Measurements from ENCODE around the gene DPH6.

GRCh38 chr15:35487417-35487816 is 58.5 kb downstream of the DPH6 start:
- TF ChIP-seq CREB1 (CRISPR knock-in tag; IDR thresholded peaks at IDR 0.05) (no peak), ZNF232 (CRISPR knock-in tag; IDR thresholded peaks at IDR 0.05) (no peak), NR3C1 (CRISPR knock-in tag; conservative IDR thresholded peaks at IDR 0.05; ENCODE audit: low read depth) (no peak), ESRRA (CRISPR knock-in tag; IDR thresholded peaks at IDR 0.05; ENCODE audit: borderline replicate concordance) (no peak), TEAD4 (CRISPR knock-in tag; IDR thresholded peaks at IDR 0.05) (no peak), SMAD3 (CRISPR knock-in tag; IDR thresholded peaks at IDR 0.05; ENCODE audit: borderline replicate concordance) (no peak), FOXP1 (CRISPR knock-in tag; IDR thresholded peaks at IDR 0.05; ENCODE audit: borderline replicate concordance) (no peak)
- TF ChIP-seq, protein P1, sequence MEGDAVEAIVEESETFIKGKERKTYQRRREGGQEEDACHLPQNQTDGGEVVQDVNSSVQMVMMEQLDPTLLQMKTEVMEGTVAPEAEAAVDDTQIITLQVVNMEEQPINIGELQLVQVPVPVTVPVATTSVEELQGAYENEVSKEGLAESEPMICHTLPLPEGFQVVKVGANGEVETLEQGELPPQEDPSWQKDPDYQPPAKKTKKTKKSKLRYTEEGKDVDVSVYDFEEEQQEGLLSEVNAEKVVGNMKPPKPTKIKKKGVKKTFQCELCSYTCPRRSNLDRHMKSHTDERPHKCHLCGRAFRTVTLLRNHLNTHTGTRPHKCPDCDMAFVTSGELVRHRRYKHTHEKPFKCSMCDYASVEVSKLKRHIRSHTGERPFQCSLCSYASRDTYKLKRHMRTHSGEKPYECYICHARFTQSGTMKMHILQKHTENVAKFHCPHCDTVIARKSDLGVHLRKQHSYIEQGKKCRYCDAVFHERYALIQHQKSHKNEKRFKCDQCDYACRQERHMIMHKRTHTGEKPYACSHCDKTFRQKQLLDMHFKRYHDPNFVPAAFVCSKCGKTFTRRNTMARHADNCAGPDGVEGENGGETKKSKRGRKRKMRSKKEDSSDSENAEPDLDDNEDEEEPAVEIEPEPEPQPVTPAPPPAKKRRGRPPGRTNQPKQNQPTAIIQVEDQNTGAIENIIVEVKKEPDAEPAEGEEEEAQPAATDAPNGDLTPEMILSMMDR (IDR thresholded peaks at IDR 0.05), result no peak
- TF ChIP-seq, protein P2, sequence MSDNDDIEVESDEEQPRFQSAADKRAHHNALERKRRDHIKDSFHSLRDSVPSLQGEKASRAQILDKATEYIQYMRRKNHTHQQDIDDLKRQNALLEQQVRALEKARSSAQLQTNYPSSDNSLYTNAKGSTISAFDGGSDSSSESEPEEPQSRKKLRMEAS (CRISPR knock-in tag; IDR thresholded peaks at IDR 0.05), result no peak
